HL-60/S4 treated with phorbol 12-myristate 13-acetate at 8.2 ng/mL for 4 days and 3 days (cell line): ENCODE data around the gene CLCA1.

Experiments used
- in situ Hi-C: fragments of 300-500 bp; cut with MboI; formaldehyde crosslinking; loops from 2 replicates; pipeline ENCODE4 v1.15.0; 2022; ENCODE audit warnings: low sequenced_read_pairs

Gene CLCA1

DNA sequence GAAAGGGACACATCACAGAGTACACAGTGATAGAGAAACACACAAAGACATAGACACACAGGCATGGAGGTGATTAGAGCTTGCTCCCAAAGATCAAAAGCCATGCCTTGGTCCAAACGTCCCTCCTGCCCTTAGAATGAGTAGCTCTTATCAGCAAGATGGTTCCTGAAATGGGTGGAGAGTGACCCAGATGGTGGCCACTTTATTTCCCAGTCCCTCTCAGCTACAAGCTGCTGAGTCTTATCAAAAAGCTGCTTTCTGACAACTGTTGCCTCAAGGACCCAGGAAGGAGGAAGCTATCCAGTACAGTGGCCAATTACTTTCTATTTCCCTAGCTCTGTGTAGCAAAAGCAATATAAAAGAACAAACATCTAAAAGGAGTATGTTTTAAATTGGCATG, 7.7 kb upstream of the CLCA1 start:
- in situ Hi-C loops, result no loop called here

DNA sequence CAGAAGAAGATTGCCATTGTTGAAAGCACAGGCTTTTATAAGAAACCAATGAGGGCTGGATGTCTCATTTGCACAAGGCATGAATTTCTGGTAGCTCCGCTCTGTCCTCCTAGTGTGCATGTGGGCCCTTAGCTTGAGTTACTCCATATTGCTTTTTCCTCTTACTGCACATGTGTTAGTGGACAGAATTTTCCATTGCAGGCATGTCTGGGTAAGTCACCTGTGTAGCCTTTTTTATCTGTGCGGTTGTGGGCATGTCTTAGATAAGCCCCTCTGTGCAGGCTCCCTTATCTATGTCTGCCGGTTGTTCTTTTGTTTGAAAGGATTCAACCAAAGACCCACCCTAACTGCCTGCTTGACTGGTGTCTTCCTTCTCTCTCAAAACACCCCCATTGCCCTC, 7.2 kb upstream of the CLCA1 start:
- in situ Hi-C loops, result no loop called here

DNA sequence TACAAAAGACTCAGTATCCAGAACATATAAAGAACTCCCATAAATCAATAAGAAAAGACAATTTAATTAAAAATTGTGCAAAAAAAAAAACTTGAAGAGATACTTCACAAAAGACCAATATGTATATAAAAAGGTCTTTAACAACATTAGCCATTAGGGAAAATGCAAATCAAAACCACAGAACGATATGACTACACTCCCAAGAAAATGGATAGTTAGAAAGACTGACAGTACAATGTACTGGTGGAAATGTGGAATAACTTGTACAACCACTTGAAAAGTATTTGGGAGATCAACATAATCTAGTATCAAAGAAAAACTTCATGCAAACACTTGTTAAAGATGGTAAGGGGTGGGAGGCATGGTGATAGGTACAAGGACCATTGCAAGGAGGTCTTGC, 3.9 kb upstream of the CLCA1 start:
- in situ Hi-C loops, result no loop called here

DNA sequence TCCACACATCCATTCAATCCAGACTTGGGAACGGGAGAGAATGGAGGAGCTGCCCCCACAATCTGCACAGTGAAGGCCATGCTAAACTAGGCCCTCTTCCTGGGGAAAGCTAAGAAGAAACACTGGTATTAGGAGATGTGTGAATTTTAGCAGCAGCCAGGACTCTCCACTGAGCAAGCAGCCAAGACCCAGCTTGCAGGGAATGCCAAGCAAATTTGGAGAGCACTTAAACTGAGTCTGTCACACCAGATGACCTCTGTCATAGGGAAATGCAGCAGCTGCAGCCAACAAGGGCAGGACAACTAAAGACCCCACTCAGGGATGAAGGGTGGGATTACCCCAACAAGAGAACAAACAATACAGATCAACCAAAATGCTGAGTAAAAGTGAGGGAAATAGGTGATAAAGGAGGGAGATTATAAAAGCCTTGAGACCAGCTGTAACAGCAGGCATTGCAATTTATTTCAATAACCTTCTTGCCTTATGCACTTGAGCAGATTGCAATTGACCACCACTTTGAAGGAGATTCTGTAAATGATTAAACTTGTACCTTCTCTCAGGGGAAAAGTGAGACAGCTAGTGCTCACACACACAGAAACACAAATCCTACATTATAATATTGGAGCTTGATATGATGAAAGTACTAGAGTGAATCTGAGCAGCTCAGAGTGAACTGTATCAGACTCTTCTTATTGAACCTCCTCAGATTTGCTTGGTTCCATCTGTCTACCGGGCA, 2.5 kb upstream of the CLCA1 start:
- in situ Hi-C loops, result no loop called here

DNA sequence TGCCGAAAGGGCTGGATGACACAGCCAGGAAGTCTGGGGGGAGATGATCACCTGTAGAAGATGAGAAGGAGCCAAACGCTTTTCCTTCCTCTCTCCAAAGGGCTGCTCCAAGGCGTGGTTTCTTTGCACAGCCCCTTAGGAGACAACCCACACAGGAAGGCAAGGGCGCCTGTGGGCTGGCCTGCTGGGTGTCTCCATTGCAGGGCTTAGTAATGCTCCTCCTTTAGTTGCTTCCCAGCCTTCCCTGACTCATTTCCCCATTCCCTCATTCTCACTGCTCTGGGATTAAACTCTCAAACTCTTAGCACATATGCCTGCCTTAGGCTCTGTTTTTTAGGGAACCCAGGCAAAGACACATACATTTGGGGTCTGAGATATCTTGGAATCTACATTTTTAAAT, 1.7 kb upstream of the CLCA1 start:
- in situ Hi-C loops, result no loop called here

DNA sequence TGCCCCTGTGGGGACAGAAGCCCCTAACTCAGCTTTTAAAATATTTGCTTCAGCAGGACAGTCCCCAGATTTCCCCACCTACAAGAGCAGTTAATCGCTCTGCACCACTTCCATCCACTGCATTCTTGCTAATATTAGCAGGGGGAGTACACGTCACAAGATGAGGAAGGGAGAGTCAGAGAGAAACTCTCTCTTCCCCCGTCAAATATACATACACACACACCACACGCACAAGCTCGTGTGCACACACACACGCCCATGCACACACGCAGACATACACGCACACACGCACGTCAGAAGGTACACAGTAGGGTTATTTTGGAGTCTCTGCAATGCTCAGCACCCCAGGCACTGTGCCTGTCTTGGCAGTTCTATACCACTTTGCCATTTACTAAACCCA, 2.1 kb downstream of the CLCA1 start:
- in situ Hi-C loops, result no loop called here

DNA sequence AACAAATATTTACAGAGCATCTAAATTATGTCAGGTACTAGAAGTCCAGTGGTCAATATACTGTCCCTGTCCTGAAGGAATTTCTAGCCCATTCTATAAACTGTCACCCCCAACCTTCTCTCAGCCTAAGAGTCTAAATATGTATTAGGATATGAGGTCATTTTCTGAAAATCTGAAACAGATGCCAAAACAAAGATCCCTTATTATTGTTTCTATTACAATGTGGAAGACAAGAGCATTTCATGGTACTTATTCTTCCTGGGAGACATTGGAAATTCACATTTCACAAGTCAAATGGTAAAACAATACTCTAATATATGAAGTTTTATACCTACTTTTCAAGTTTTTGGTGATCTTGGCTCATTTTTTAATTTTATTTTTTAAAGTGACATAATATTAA, 2.6 kb downstream of the CLCA1 start:
- in situ Hi-C loops, result no loop called here

DNA sequence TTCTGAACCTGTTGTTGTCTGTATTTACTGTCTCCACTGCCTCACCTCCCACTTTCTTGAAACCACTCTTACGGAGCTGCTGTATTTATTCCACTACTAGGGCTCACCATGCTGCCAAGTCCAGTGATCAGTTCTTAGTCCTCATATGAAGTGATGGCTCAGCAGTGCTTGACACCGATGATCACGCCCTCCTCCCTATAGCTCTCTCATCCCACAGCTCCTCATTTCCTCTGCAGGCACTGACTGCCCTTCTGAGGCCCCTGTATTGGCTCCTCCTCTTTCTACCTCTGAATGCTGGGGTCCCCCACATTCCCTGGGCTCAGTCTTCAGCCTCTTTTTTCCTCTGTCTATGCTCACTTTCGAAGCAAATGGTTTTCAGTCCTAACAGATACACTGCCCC, 3.4 kb downstream of the CLCA1 start:
- in situ Hi-C loops, result no loop called here

DNA sequence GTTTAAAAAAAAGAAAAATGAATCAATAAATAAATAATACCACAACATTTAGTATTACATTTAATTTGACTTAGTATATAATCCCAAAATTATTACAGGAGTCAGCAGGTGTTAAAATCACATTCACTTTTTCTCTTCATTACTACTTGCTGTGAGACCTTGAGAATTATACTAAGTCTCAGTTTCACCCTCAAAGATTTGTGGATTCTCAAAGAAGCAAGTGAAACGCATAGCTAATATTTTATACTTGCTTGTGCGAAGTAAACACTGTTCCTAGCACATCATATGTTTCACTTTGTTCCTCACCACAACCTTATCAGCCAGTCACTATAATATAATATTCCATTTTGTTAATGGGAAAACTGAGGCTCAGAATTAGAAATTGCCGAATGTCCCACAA, 4.0 kb downstream of the CLCA1 start:
- in situ Hi-C loops, result no loop called here

DNA sequence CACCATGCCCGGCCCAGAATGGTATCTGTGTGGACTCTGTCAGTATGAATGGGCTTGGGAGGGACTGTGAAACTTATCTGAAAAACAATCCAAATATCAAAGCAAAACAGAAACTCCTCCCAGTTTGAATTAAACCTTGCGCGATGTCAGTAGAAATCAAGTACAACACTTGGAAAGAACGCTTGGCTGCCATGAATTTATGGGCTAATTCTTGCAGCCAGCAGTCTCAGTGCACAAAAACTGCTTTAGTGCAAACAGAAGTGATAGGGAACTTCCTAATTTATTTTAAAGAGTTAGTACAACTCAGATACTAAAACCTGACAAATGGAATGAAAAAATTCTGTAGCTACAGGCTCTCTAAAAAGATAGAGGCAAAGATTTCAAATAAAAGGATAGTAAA, 8.5 kb downstream of the CLCA1 start:
- in situ Hi-C loops, result no loop called here

DNA sequence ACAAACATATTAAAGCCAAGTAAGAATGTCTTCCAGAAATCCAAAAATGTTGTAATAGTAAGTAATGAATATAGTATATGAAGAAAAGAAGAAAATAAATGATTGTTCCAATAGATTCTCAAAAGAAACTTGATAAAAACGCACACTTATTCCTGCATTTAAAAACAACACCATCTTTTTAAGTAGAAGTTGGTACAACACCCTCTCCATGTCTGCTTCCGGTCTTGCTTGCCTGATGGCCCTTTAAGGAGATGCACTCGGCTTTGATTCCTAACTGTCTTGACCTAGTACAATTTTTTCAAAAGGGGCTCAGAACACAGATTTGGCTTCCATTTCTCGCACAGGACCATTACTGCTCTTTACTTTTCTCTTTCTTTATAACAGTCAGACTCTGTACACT, 9.0 kb downstream of the CLCA1 start:
- in situ Hi-C loops, result no loop called here

DNA sequence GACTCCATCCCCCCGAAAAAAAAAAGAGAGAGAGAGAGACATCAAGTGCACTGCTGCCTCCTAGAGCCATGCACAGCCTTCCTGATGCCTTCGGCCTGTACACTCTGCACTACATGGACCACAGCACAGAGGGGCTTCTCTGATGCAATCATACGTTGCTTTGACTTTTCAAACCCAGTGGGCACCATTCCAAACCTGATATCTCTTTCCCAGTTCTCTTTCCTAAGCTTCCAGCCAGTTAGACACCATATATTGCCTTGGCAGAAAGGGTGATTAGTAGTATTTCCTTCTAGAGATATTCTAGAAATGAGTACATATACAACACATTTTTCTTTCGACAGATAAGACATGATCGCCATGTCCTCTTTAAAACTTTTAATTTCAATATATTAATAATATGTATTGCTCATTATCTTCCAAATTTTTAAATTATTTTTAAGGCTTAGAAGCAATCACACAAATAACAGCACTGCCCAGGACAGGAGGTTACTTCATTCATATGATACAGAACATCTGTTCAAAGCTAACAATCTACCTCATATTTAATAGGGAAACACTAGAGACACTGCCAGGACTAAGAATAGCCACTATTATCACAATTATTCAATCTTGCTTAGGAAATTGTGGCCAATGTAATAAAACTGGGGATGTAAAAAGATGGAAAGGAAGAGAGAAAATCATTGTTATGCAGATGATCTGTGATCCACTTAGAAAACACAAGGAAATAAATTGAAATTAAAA, 9.9 kb downstream of the CLCA1 start:
- in situ Hi-C loops, result no loop called here

DNA sequence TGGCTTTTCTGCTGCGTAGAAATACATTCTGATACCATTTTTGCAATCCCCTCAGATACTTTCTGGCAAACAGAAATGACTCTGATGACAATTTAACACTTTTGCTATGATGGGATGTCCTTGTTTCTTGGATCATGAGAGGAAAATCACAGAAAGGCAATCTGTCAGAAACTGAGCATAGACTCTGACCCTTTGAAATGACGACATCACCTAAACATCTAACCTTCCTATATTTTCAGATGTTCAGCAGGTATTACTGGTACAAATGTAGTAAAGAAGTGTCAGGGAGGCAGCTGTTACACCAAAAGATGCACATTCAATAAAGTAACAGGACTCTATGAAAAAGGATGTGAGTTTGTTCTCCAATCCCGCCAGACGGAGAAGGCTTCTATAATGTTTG, 13.2 kb downstream of the CLCA1 start:
- in situ Hi-C loops, result no loop called here

DNA sequence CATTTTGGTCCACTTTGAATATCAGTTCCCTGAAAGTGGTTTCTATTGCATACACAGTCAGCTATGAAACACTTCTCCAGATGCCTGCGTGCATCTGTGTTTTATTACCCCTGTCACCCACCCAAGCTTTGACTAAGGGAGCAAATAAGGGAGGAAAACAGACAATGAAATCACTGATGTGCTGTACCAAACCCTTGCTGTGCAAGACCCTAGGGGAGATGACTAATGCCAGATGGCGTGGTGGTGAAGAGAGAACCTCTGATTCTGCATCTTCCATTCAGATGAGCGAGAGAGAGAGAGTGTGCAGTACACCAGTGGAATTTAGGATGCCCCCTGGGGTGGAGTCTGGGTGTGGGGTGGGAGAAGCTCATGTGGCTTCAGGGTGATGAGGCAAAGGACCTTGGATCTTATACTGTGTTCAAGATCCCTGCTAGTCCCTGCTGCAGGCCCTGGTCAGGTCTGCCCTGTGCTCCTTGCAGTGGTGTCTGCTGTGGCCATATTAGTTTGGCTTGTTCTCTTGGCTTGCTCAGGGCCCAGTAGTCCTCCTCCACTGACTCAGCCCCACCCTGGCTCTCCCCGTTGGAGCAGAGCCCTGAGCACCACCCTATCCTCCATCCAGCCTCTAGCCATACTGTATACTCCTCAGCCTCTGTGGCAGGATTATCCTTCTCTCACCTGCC, 18.5 kb downstream of the CLCA1 start:
- in situ Hi-C loops, result no loop called here

DNA sequence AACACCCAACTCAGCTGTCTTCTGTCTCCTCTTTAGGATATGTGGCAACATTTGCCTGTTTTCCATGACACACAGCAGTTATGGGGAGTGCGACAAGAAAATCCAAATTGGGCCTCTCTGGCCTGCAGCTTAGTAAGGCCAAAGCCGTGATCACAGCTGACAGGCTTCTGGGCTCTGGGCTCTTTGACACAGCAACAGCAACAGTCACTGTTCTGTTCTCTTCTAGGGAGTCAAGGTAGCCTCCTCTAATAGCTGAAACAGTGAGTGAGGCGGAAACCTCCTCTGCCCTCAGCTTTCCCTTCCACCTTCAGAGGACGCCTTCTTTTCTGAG, 19.0 kb downstream of the CLCA1 start:
- in situ Hi-C loops, result no loop called here

DNA sequence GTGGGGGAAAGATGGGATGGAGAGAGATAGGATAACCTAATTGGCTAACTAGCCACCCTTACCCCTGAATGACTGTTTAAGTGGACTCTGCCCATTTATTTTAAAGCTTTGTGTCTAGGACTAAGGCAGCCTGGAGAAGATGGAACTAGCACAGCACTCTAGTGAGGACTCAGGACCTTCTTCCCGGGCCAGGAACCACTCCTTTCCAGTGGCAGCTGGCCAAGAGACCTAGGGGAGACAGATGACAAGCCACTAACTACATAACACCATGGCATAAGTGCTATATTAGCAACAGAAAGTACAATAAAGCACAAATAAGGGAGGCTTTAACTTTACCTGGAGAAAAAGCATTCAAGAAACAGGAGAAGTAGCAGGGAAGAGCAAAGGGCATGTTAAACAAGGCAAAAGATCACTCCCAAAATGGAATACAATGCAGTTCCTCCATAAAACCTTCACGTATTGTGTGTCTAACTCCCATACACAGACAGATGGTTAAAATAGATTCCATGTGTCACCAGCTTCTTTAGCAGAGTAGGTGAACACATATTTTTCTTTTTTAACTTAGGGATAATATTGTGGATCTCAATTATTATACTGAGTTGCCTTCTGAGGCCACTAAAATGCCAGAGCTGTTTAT, 20.6 kb downstream of the CLCA1 start:
- in situ Hi-C loops, result no loop called here

DNA sequence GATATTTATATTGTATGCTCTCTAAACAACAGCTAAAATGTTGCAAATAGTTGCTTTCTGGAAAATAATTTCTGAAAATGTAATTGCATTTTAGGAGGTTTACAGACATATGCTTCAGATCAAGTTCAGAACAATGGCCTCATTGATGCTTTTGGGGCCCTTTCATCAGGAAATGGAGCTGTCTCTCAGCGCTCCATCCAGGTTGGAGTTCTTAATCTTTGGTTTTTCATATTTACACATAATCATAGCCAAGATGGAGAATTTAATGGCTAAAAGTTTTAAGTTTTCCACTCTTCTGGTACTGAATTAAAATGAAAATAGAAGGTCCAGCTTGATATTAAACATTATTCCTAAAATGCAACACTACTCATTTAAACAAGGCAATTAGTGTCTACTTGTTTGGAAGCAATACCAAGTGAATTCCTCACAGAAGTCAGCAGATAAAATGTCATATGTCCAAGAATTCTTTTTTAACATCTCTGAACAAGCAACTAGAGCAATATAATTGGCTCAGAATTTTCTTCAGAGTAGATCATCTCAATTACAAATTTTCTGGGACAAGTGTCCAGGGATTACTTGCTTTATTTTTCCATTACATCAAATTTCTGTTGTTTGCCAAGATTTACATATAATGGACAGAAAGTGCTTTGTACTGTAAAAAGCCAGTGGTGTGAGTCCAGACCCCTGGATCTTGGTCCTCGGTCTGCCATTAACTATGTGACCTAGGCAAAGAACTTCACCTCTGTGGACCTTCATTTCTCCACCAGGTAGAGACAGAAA, 22.6 kb downstream of the CLCA1 start:
- in situ Hi-C loops, result no loop called here

DNA sequence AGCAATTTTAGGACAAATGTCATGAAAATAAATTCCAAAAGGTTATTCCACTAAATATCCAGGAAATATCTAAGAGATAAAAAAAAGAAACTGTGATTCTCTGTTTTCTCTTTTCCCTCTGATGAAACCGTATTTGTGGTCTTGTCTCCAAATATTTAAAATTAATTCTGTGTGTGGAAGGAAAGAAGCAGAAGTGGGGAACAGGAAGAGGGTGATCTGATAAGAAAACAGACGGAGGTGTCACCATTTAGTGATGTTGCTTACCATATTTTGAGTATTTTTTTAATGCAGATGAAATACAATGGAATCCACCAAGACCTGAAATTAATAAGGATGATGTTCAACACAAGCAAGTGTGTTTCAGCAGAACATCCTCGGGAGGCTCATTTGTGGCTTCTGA, 29.6 kb downstream of the CLCA1 start:
- in situ Hi-C loops, result no loop called here

DNA sequence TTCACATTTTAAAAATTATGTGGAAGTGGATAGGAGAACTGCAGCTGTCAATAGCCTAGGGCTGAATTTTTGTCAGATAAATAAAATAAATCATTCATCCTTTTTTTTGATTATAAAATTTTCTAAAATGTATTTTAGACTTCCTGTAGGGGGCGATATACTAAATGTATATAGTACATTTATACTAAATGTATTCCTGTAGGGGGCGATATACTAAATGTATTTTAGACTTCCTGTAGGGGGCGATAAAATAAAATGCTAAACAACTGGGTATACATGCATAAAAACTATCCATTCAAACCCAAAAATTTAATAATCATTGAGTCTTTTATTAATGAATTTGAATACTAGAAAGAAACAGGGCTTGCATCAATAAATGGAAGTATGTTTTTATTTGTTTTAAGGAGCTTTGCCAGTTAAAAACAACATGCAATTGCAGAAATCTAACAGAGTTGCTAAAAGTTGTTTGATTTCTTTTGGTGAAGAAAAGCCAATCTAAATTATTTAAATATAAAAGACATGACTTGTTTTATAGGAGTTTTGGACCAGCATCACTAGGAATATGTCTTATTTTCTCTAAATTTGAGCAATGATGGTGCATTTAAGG, 31.4 kb downstream of the CLCA1 start:
- in situ Hi-C loops, result no loop called here

DNA sequence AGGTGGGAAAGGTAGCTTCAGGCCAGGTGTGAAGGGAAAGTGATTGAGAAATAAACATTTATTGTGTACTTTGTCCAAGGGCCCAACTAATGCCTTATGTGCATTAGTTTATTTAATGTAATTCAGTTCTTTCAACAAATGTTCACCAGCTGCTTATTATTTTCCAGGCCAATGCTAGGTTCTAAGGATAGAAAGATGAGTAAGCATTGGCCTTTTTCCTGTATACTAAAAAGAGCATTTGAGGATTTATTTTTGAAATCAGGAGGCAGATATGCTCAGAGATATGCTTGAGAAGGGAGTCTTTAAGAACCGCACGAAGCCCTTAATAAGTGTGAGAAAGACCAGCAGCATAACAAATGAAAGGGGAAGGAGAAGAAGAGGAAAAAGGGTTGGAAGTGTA, 32.0 kb downstream of the CLCA1 start:
- in situ Hi-C loops, result no loop called here
